CD4-positive, alpha-beta T cell (primary cell): Measurements from ENCODE around the gene MAOB. TPM values are rescaled to one million over a fixed set of nuclear protein-coding genes. Genes with fewer than 3 reads are reported as not detected.

ENCODE experiments used
- ATAC-seq: fragments of 200-7000 bp; cut with Tn5 transposase; one replicate; pipeline ENCODE4 v1.10.0; 2022; ENCODE audit warnings: mild to moderate bottlenecking; ENCODE audit not compliant: poor library complexity
- CTCF ChIA-PET: fragments of 350-600 bp; sonication (Branson Sonifier 250); formaldehyde crosslinking; loops from one replicate; lab custom pipeline; 2021; ENCODE audit warnings: antibody characterized with exemption, inconsistent platforms; lab: Charles Lee
- POLR2A ChIA-PET: fragments of 350-600 bp; sonication (Branson Sonifier 250); formaldehyde crosslinking; loops from one replicate; lab custom pipeline; 2021; ENCODE audit warnings: antibody characterized with exemption, inconsistent platforms; lab: Charles Lee
- DNase-seq, 14 experiments: peaks; one replicate each; pipeline ENCODE4 v3.0.0-alpha.2; 2013 to 2020; ENCODE audit warnings: mixed read lengths in 2 of 14
- H3K27ac ChIP-seq, 2 donors: one replicate each; pipeline versions ENCODE4 v1.5.1 to v1.7.0; 2013; ENCODE audit warnings: low read length in 2 of 2, low read depth in 1 of 2, mild to moderate bottlenecking in 1 of 2
- H3K27me3 ChIP-seq, 2 experiments: 1 replicate in 1 of 2; 2 replicates in 1 of 2; pipeline versions ENCODE4 v1.6.1 to v1.7.0; 2013; ENCODE audit warnings: low read length in 2 of 2, control low read depth in 1 of 2, mild to moderate bottlenecking in 1 of 2, moderate library complexity in 1 of 2; ENCODE audit not compliant: insufficient read depth in 2 of 2, control insufficient read depth in 1 of 2
- H3K36me3 ChIP-seq: one replicate; pipeline ENCODE4 v1.6.1; 2013; ENCODE audit warnings: low read length, control low read depth; ENCODE audit not compliant: insufficient read depth
- H3K4me1 ChIP-seq: one replicate; pipeline ENCODE4 v1.6.1; 2013; ENCODE audit warnings: low read length, control low read depth; ENCODE audit not compliant: insufficient read depth
- H3K4me3 ChIP-seq: one replicate; pipeline ENCODE4 v1.5.1; 2013; ENCODE audit warnings: mild to moderate bottlenecking, low read length, moderate library complexity
- H3K9me3 ChIP-seq, 2 experiments: 1 replicate in 1 of 2; 2 replicates in 1 of 2; pipeline versions ENCODE4 v1.6.1 to v1.7.0; 2013; ENCODE audit warnings: low read length in 2 of 2, mild to moderate bottlenecking in 2 of 2, control low read depth in 1 of 2, moderate library complexity in 1 of 2; ENCODE audit not compliant: control insufficient read depth in 1 of 2, insufficient read depth in 1 of 2
- H3K27ac Mint-ChIP-seq: one replicate; pipeline ENCODE4 v1.8.0; 2020; ENCODE audit warnings: mixed read lengths
- H3K27me3 Mint-ChIP-seq: one replicate; pipeline ENCODE4 v1.8.0; 2021; ENCODE audit warnings: mixed read lengths
- H3K36me3 Mint-ChIP-seq: one replicate; pipeline ENCODE4 v1.8.0; 2021; ENCODE audit warnings: low read depth, mixed read lengths
- H3K4me1 Mint-ChIP-seq: one replicate; pipeline ENCODE4 v1.8.0; 2021; ENCODE audit warnings: low read depth, mixed read lengths
- H3K4me3 Mint-ChIP-seq: one replicate; pipeline ENCODE4 v1.8.0; 2020; ENCODE audit warnings: mild to moderate bottlenecking, mixed read lengths
- H3K9me3 Mint-ChIP-seq: one replicate; pipeline ENCODE4 v1.8.0; 2020; ENCODE audit warnings: mixed read lengths
- CTCF ChIP-seq: fragments of 200-600 bp; IDR thresholded peaks from one replicate; pipeline ENCODE4 v1.8.0; 2022; ENCODE audit warnings: antibody characterized with exemption, mild to moderate bottlenecking
- intact Hi-C, 2 experiments: fragments of 100-400 bp; cut with DNase I in 1 of 2; cut with micrococcal nuclease in 1 of 2; formaldehyde crosslinking; loops; one replicate each; pipeline versions ENCODE4 v1.15.1 to v1.9.0; 2023 to 2025; cut with DNase I, micrococcal nuclease
- total RNA-seq, 174 experiments: library from RNA in 2 of 174; stranded (reverse) in 2 of 174; gene quantifications; one replicate each; pipeline ENCODE4 v1.2.3 and lab custom pipeline; 2021 to 2026

MAOB gene
- total RNA-seq, 2 experiments from 2014 or later = not detected

DNA sequence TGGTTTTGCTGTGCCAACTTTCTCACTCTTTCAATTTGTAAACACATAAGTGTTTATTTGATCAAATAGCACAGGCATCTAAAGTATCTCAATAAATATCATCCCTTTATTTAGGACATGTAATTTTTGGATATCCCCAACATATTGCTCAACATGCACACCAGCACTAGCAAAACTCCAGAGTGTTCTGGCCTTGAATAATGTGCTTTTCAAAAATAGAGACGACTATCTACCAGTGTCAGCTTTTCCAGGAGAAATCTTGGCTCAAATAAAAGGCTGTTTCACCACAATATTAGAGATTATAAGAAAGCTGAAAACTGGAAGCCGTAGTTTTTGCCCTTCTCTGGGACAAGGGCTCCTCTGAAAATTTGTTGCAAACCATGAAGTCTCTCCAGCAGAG is 67.0 kb downstream of the MAOB start:
- CTCF ChIA-PET = no interaction called here
- Histone ChIP-seq H3K27ac (no peak overlapping the region), H3K4me3 (no peak overlapping the region), H3K36me3 (no peaks in the 10 kb centered on the region), H3K4me1 (peaks cover 7% of the 10 kb centered on the region), H3K27me3 (peaks cover 0 to 3% of the 10 kb centered on the region in 2 experiments), H3K9me3 (no peaks in the 10 kb centered on the region)
- Mint-ChIP-seq H3K36me3 (no peaks in the 10 kb centered on the region), H3K4me3 (no peak overlapping the region), H3K27me3 (no peaks in the 10 kb centered on the region), H3K4me1 (peaks cover 14% of the 10 kb centered on the region), H3K9me3 (no peaks in the 10 kb centered on the region), H3K27ac (no peak overlapping the region)
- TF ChIP-seq CTCF = no peak
- ATAC-seq (no peak), DNase-seq (no peak)
- POLR2A ChIA-PET = no interaction called here
- intact Hi-C loops = no loop called here

DNA sequence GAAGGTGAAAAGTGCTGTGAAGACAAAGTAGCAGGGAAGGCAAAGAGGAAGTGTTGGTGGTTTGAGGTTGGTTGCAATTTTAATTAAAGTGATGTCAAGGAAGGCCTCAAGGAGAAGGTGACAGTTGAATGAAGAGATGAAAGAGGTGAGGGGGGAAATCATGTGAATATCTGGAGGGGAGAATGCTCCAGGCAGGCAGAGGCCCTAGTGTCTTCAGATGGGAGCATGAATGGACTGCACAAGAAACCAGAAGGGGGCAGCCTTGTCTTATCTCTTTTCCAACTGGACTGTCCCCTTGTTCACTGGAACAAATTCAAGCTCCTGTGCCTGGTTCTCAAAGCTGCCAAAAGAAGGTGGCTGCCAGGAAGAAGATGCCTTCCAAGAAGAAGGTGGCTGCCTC is 68.4 kb downstream of the MAOB start:
- POLR2A ChIA-PET = no interaction called here
- H3K4me3 ChIP-seq = no peak overlapping the region
- DNase-seq = peak in 3 of 14 experiments; percentile 9 to 17 (median 11)
- H3K27ac Mint-ChIP-seq = no peak overlapping the region
- no peak overlapping the region for H3K4me3 Mint-ChIP-seq
- H3K9me3 Mint-ChIP-seq = no peaks in the 10 kb centered on the region
- intact Hi-C loops = no loop called here
- no peak for TF ChIP-seq CTCF
- H3K4me1 ChIP-seq = peaks cover 7% of the 10 kb centered on the region
- H3K9me3 ChIP-seq = no peaks in the 10 kb centered on the region
- H3K27me3 Mint-ChIP-seq = no peaks in the 10 kb centered on the region
- ATAC-seq = no peak
- CTCF ChIA-PET = no interaction called here
- H3K4me1 Mint-ChIP-seq = peaks cover 14% of the 10 kb centered on the region
- H3K36me3 ChIP-seq = no peaks in the 10 kb centered on the region
- peaks cover 0 to 3% of the 10 kb centered on the region in 2 experiments for H3K27me3 ChIP-seq
- H3K27ac ChIP-seq = no peak overlapping the region
- H3K36me3 Mint-ChIP-seq = no peaks in the 10 kb centered on the region

- peaks cover 7% of the 10 kb centered on the region for H3K4me1 ChIP-seq
- no peaks in the 10 kb centered on the region for H3K36me3 Mint-ChIP-seq
- no peaks in the 10 kb centered on the region for H3K27me3 Mint-ChIP-seq
- H3K4me3 Mint-ChIP-seq = no peak overlapping the region
- CTCF ChIA-PET = interaction anchor here (1.1 kb wide), 1 partner anchor 8 kb away, joined by 3 read pairs; no protein-coding TSS in a partner anchor
- DNase-seq (no peak), ATAC-seq (no peak)
- POLR2A ChIA-PET = no interaction called here
- H3K36me3 ChIP-seq = no peaks in the 10 kb centered on the region
- no peak overlapping the region for H3K27ac Mint-ChIP-seq
- no peak for TF ChIP-seq CTCF
- H3K4me3 ChIP-seq = no peak overlapping the region
- peaks cover 0 to 3% of the 10 kb centered on the region in 2 experiments for H3K27me3 ChIP-seq
- intact Hi-C loops = no loop called here
- no peak overlapping the region for H3K27ac ChIP-seq
- no peaks in the 10 kb centered on the region for H3K9me3 Mint-ChIP-seq
- no peaks in the 10 kb centered on the region for H3K9me3 ChIP-seq
- peaks cover 14% of the 10 kb centered on the region for H3K4me1 Mint-ChIP-seq
Measured at GRCh38 chrX:43813319-43813718, 68.9 kb downstream of the MAOB start.
